Measurements from ENCODE around the gene BCAS1.

Gene BCAS1

GRCh38 chr20:53895385-53895755, 175.0 kb downstream of the BCAS1 start:
- Histone ChIP-seq H3K4me3 (replicated peaks; ENCODE audit: low read depth, low read length) (no peak overlapping the region), H3K27me3 (replicated peaks; ENCODE audit: control insufficient read depth, insufficient read depth, low read length) (no peaks in the 10 kb centered on the region), H3K36me3 (ENCODE audit: control insufficient read depth, insufficient read depth, low read length) (no peaks in the 10 kb centered on the region)
- TF ChIP-seq, protein P1, sequence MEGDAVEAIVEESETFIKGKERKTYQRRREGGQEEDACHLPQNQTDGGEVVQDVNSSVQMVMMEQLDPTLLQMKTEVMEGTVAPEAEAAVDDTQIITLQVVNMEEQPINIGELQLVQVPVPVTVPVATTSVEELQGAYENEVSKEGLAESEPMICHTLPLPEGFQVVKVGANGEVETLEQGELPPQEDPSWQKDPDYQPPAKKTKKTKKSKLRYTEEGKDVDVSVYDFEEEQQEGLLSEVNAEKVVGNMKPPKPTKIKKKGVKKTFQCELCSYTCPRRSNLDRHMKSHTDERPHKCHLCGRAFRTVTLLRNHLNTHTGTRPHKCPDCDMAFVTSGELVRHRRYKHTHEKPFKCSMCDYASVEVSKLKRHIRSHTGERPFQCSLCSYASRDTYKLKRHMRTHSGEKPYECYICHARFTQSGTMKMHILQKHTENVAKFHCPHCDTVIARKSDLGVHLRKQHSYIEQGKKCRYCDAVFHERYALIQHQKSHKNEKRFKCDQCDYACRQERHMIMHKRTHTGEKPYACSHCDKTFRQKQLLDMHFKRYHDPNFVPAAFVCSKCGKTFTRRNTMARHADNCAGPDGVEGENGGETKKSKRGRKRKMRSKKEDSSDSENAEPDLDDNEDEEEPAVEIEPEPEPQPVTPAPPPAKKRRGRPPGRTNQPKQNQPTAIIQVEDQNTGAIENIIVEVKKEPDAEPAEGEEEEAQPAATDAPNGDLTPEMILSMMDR (IDR thresholded peaks at IDR 0.05; ENCODE audit: insufficient read depth, low read length, poor library complexity, severe bottlenecking): no peak
- DNase-seq (ENCODE audit: extremely low read depth, insufficient read length): no peak

DNA sequence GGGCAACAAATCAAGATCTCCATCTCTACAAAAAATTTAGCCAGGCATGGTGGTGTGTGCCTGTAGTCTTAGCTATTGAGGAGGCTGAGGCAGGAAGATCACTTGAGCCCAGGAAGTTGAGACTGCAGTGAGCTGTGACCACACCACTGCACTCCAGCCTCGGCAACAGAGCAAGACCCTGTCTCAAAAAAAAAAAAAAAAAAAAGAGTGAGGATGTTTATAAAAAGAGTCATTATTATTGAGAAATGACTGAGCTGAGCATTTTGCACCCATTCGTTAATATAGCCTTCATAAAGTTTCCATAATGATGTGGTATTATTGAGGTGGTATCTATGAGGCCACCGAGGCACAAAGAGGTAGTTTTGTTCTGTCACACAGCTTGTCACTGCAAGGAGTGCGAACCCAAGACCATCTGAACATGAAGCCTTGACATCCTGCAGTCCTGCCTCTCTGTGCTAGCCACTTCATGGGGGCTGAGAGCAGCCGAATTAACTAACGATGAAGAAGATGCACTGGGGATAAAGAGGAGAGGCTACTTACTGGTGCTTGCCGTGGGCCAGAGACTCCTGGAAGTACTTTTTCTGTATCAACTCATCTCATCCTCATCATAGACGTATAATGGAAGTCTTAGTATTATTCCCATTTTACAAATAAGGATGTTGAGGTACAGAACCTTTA, 175.5 kb downstream of the BCAS1 start:
- TF ChIP-seq, protein P1 (IDR thresholded peaks at IDR 0.05; ENCODE audit: insufficient read depth, low read length, poor library complexity, severe bottlenecking): no peak
- no peaks in the 10 kb centered on the region for H3K36me3 ChIP-seq (ENCODE audit: control insufficient read depth, insufficient read depth, low read length)
- H3K27me3 ChIP-seq (replicated peaks; ENCODE audit: control insufficient read depth, insufficient read depth, low read length): no peaks in the 10 kb centered on the region
- DNase-seq (ENCODE audit: extremely low read depth, insufficient read length): no peak
- H3K4me3 ChIP-seq (replicated peaks; ENCODE audit: low read depth, low read length): no peak overlapping the region
